Kidney epithelial cell (primary cell): ENCODE data around the gene GCN1. TPM values are rescaled to one million over a fixed set of nuclear protein-coding genes. Genes with fewer than 3 reads are reported as not detected.

ENCODE experiments used
- DNase-seq: peaks from one replicate; pipeline ENCODE4 v3.0.0-alpha.2; 2010; ENCODE audit warnings: low read depth
- H3K27me3 ChIP-seq: 2 replicates; pipeline ENCODE4 v1.6.0; 2011; ENCODE audit warnings: low read length; ENCODE audit not compliant: control insufficient read depth, insufficient read depth
- H3K36me3 ChIP-seq: 2 replicates; pipeline ENCODE4 v1.5.1; 2011; ENCODE audit warnings: low read length; ENCODE audit not compliant: control insufficient read depth, insufficient read depth
- H3K4me3 ChIP-seq: 2 replicates; pipeline ENCODE4 v1.5.1; 2011; ENCODE audit warnings: low read depth, mild to moderate bottlenecking, control low read depth, low read length
- CTCF ChIP-seq: IDR thresholded peaks from 2 replicates; pipeline ENCODE4 v1.5.1; 2011; ENCODE audit warnings: mild to moderate bottlenecking, moderate library complexity, low read length, control low read depth, inconsistent platforms; ENCODE audit not compliant: insufficient read depth, poor library complexity, severe bottlenecking
- total RNA-seq: library from RNA; depleted of rRNA; stranded (reverse); fragments of >200 nt; gene quantifications from 2 replicates; pipeline ENCODE4 v1.2.3, GENCODE V29; 2015

The GCN1 gene
- total RNA-seq, 1 donor from 2014 or later = 78.4 TPM

GRCh38 chr12:120225852-120226640 lies 31.5 kb upstream of the GCN1 start:
- Histone ChIP-seq H3K36me3 (peaks cover 1% of the 10 kb centered on the region), H3K4me3 (no peak overlapping the region), H3K27me3 (no peaks in the 10 kb centered on the region)
- DNase-seq = no peak
- no peak for TF ChIP-seq CTCF

GRCh38 chr12:120225200-120225558 lies 30.7 kb upstream of the GCN1 start:
- DNase-seq = no peak
- Histone ChIP-seq H3K4me3 (no peak overlapping the region), H3K36me3 (peaks cover 1% of the 10 kb centered on the region), H3K27me3 (no peaks in the 10 kb centered on the region)
- TF ChIP-seq CTCF = no peak

- no peak for TF ChIP-seq CTCF
- Histone ChIP-seq H3K27me3 (no peaks in the 10 kb centered on the region), H3K36me3 (peaks cover 1% of the 10 kb centered on the region), H3K4me3 (no peak overlapping the region)
- DNase-seq = no peak
Measured at GRCh38 chr12:120224304-120225199, 30.0 kb upstream of the GCN1 start.

GRCh38 chr12:120223458-120224303 lies 29.2 kb upstream of the GCN1 start:
- TF ChIP-seq CTCF = no peak
- no peaks in the 10 kb centered on the region for H3K27me3 ChIP-seq
- no peak for DNase-seq
- peaks cover 3% of the 10 kb centered on the region for H3K36me3 ChIP-seq
- H3K4me3 ChIP-seq = no peak overlapping the region

GRCh38 chr12:120222288-120222832 lies 27.8 kb upstream of the GCN1 start:
- Histone ChIP-seq H3K27me3 (no peaks in the 10 kb centered on the region), H3K4me3 (no peak overlapping the region), H3K36me3 (peaks cover 4% of the 10 kb centered on the region)
- no peak for DNase-seq
- no peak for TF ChIP-seq CTCF
